Activated naive CD8-positive, alpha-beta T cell treated with anti-CD3 and anti-CD28 coated beads, Interleukin-2, amount 10 ng/mL, durations not matched to agents 7 days and 5 days (primary cell): ENCODE results near the gene PAX3. TPM values are rescaled to one million over a fixed set of nuclear protein-coding genes. Genes with fewer than 3 reads are reported as not detected.

Experiments used
- ATAC-seq: fragments of 150-1000 bp; cut with Tn5 transposase; one replicate; pipeline ENCODE4 v1.10.0; 2021; ENCODE audit warnings: low read depth, moderate library complexity
- POLR2A ChIA-PET: fragments of 350-600 bp; sonication (Branson Sonifier 250); formaldehyde crosslinking; loops from one replicate; lab custom pipeline; 2021; ENCODE audit warnings: antibody characterized with exemption; lab: Charles Lee
- DNase-seq: peaks from one replicate; pipeline ENCODE4 v3.0.0; 2021
- H3K27ac Mint-ChIP-seq: one replicate; pipeline ENCODE4 v1.8.0; 2022; ENCODE audit warnings: mild to moderate bottlenecking, mixed read lengths
- H3K27me3 Mint-ChIP-seq: one replicate; pipeline ENCODE4 v1.8.0; 2022; ENCODE audit warnings: mild to moderate bottlenecking, moderate library complexity, mixed read lengths
- H3K36me3 Mint-ChIP-seq: one replicate; pipeline ENCODE4 v1.8.0; 2021; ENCODE audit warnings: mild to moderate bottlenecking, mixed read lengths
- H3K4me1 Mint-ChIP-seq: one replicate; pipeline ENCODE4 v1.8.0; 2021; ENCODE audit warnings: mixed read lengths
- H3K4me3 Mint-ChIP-seq: one replicate; pipeline ENCODE4 v1.8.0; 2022; ENCODE audit warnings: mild to moderate bottlenecking, moderate library complexity, mixed read lengths
- H3K9me3 Mint-ChIP-seq: one replicate; pipeline ENCODE4 v1.8.0; 2021; ENCODE audit warnings: mixed read lengths
- total RNA-seq, 2 experiments: library from RNA; stranded (reverse); gene quantifications; one replicate each; pipeline ENCODE4 v1.2.3, GENCODE V29; 2021

Gene PAX3
- total RNA-seq, 2 experiments from 2014 or later = not detected

GRCh38 chr2:222288590-222289277 is 10.1 kb downstream of the PAX3 start:
- Mint-ChIP-seq H3K27ac (no peak overlapping the region), H3K4me1 (peaks cover 3% of the 10 kb centered on the region), H3K4me3 (no peak overlapping the region), H3K9me3 (peaks cover 6% of the 10 kb centered on the region), H3K36me3 (no peaks in the 10 kb centered on the region), H3K27me3 (peaks cover 69% of the 10 kb centered on the region)
- ATAC-seq = no peak
- POLR2A ChIA-PET = no interaction called here
- DNase-seq = no peak

GRCh38 chr2:222287862-222288479 is 10.8 kb downstream of the PAX3 start:
- H3K36me3 Mint-ChIP-seq = no peaks in the 10 kb centered on the region
- peaks cover 6% of the 10 kb centered on the region for H3K9me3 Mint-ChIP-seq
- H3K27ac Mint-ChIP-seq = no peak overlapping the region
- ATAC-seq (no peak), DNase-seq (no peak)
- H3K27me3 Mint-ChIP-seq = peaks cover 62% of the 10 kb centered on the region
- H3K4me3 Mint-ChIP-seq = no peak overlapping the region
- POLR2A ChIA-PET = no interaction called here
- H3K4me1 Mint-ChIP-seq = peaks cover 3% of the 10 kb centered on the region

DNA sequence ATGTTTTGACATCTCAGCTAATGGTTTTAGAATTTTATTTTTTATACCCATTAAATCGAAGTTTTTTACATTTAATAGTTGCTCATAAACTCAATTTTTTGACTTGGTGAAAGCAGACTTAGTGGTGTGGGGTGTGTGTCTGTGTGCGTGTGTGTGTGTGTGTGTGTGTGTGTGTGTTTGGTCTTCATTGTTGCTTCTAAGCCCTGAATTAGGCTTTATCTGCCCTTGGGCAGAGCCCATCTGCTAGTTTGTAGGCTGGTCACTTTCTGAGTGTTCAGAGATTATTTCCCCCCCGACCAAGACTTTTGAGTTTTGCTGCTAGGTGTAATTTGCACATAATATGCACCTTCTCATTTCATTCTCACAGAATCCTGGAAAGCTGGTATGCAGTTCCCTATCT is 14.3 kb downstream of the PAX3 start:
- Mint-ChIP-seq H3K9me3 (no peaks in the 10 kb centered on the region), H3K4me3 (no peak overlapping the region), H3K36me3 (no peaks in the 10 kb centered on the region), H3K4me1 (no peaks in the 10 kb centered on the region), H3K27me3 (peaks cover 31% of the 10 kb centered on the region), H3K27ac (no peak overlapping the region)
- no peak for DNase-seq
- no peak for ATAC-seq
- POLR2A ChIA-PET = no interaction called here

DNA sequence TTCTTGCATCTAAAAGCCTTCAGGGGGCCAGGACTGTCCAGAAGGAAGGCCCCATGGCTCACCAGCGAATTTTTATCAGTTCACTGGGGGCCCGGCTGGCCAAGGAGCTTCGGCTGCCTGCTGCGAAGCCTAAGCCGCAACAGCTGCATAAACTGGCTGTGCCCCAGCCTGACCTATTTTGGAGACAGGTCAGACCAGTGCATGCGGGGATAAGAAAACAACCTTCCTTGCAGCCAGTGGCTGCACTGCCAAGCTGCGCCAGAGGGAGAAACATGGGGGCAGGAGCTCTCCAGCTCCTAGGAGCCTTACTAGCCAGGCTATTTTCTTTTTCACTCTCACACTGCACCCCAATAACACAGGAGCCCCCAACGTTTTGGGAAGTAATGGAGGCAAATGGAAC is 15.2 kb downstream of the PAX3 start:
- no peak overlapping the region for H3K27ac Mint-ChIP-seq
- H3K9me3 Mint-ChIP-seq = no peaks in the 10 kb centered on the region
- ATAC-seq = no peak
- H3K27me3 Mint-ChIP-seq = peaks cover 23% of the 10 kb centered on the region
- H3K4me1 Mint-ChIP-seq = no peaks in the 10 kb centered on the region
- no peak for DNase-seq
- H3K4me3 Mint-ChIP-seq = no peak overlapping the region
- POLR2A ChIA-PET = no interaction called here
- no peaks in the 10 kb centered on the region for H3K36me3 Mint-ChIP-seq

- peaks cover 4% of the 10 kb centered on the region for H3K27me3 Mint-ChIP-seq
- no peaks in the 10 kb centered on the region for H3K36me3 Mint-ChIP-seq
- no peak overlapping the region for H3K4me3 Mint-ChIP-seq
- H3K9me3 Mint-ChIP-seq = no peaks in the 10 kb centered on the region
- H3K27ac Mint-ChIP-seq = no peak overlapping the region
- ATAC-seq (no peak), DNase-seq (no peak)
- H3K4me1 Mint-ChIP-seq = no peaks in the 10 kb centered on the region
- POLR2A ChIA-PET = no interaction called here
Measured at GRCh38 chr2:222281506-222281905, 17.3 kb downstream of the PAX3 start.

DNA sequence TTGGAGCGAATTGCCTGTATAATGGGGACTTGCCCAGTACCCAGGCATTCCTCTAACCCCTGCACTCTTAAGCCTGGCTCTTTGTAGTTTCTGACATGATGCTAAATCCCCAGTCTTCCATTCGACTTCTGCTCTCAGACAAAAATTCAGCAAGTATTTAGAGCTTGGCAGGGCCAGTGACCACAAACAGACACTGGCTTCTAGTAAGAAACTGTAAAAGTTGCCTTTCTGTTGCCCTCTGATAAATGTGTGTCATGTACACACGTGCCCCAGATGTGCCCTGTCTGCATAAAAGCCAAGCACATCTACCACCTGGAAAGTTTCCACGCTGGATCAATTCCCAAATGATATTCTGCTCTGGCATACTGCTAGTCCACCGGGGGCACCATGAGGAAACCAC is 18.0 kb downstream of the PAX3 start:
- Mint-ChIP-seq H3K4me3 (no peak overlapping the region), H3K9me3 (no peaks in the 10 kb centered on the region), H3K27me3 (peaks cover 2% of the 10 kb centered on the region), H3K4me1 (no peaks in the 10 kb centered on the region), H3K36me3 (no peaks in the 10 kb centered on the region), H3K27ac (no peak overlapping the region)
- ATAC-seq (no peak), DNase-seq (no peak)
- POLR2A ChIA-PET = no interaction called here

DNA sequence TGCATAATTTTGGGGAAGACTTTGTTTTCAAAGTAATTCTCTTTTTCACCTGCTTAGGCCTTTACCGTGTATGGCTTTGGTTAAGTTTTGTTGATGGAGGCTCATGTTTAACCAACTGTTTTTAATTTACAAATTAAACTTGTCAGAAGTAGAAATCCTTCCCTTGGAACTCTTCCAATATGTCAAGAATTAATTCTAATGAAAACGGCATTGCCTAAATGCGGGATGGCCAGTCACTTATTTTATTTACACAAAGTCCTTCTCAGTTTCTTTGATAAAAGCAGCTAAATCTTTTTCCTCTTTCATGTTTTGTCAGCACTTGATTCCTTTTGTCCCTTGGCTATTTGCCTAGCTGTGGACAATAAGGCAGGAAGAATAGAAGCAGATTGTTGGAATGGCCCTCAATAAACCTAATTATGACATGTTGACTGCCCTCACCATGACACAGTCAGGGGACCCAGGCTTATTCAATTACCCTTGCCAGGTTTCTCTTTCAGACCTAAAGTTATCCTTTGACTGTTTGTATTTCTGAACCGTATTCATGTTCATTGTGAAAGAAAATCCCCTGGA is 26.3 kb downstream of the PAX3 start:
- Mint-ChIP-seq H3K4me1 (no peaks in the 10 kb centered on the region), H3K27me3 (no peaks in the 10 kb centered on the region), H3K27ac (no peak overlapping the region), H3K9me3 (no peaks in the 10 kb centered on the region), H3K36me3 (no peaks in the 10 kb centered on the region), H3K4me3 (no peak overlapping the region)
- ATAC-seq (no peak), DNase-seq (no peak)
- POLR2A ChIA-PET = no interaction called here

DNA sequence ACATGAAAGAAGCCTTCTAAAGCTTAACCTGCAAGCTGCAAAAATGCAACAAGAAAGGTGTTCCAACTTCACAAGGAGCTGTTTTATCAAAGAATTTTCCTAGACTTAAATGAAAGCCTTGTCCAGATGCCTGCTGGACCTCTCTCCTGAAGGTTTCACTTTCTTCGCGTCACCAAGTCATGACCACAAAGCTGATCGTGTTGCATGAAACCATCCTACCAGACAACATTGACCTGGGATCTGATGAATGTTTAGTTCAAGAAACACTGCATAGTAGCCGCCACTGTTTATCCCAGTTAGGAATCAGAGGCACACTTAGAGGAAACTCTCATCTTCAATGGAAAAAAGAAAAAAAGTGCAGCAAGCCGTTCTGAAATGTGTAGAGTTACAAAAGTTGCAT is 26.9 kb downstream of the PAX3 start:
- Mint-ChIP-seq H3K36me3 (no peaks in the 10 kb centered on the region), H3K9me3 (no peaks in the 10 kb centered on the region), H3K4me3 (no peak overlapping the region), H3K27me3 (no peaks in the 10 kb centered on the region), H3K27ac (no peak overlapping the region), H3K4me1 (no peaks in the 10 kb centered on the region)
- ATAC-seq = no peak
- no peak for DNase-seq
- POLR2A ChIA-PET = no interaction called here

DNA sequence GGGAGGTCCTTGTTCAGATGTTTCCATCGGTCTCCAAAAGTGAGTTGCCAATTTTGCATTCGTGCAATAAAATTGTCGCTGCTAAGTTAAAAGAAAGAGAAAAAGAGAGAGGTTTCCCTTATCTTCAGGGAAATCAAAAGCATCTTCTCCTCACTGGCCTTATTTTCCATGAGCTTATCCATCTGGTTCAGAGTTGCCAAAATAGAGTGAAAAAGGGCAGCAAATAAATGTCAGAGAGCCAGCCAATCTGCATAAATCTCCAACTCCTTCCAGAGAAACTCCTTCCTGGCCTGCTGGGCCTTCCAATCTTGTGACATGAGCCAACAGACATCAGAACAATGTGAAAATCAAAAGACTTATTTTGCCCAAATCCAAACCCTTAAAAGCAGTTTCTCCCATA is 28.4 kb downstream of the PAX3 start:
- DNase-seq = no peak
- Mint-ChIP-seq H3K27me3 (no peaks in the 10 kb centered on the region), H3K27ac (no peak overlapping the region), H3K4me1 (no peaks in the 10 kb centered on the region), H3K9me3 (no peaks in the 10 kb centered on the region), H3K36me3 (no peaks in the 10 kb centered on the region), H3K4me3 (no peak overlapping the region)
- POLR2A ChIA-PET = no interaction called here
- ATAC-seq = no peak

- POLR2A ChIA-PET = no interaction called here
- Mint-ChIP-seq H3K36me3 (no peaks in the 10 kb centered on the region), H3K9me3 (peaks cover 2% of the 10 kb centered on the region), H3K27me3 (no peaks in the 10 kb centered on the region), H3K4me1 (no peaks in the 10 kb centered on the region), H3K27ac (no peak overlapping the region), H3K4me3 (no peak overlapping the region)
- no peak for DNase-seq
- no peak for ATAC-seq
Measured at GRCh38 chr2:222269132-222269531, 29.7 kb downstream of the PAX3 start.

GRCh38 chr2:222268311-222268990 is 30.3 kb downstream of the PAX3 start:
- H3K36me3 Mint-ChIP-seq = no peaks in the 10 kb centered on the region
- H3K27me3 Mint-ChIP-seq = no peaks in the 10 kb centered on the region
- ATAC-seq (no peak), DNase-seq (no peak)
- H3K4me1 Mint-ChIP-seq = no peaks in the 10 kb centered on the region
- H3K9me3 Mint-ChIP-seq = peaks cover 2% of the 10 kb centered on the region
- POLR2A ChIA-PET = no interaction called here
- H3K27ac Mint-ChIP-seq = no peak overlapping the region
- no peak overlapping the region for H3K4me3 Mint-ChIP-seq

DNA sequence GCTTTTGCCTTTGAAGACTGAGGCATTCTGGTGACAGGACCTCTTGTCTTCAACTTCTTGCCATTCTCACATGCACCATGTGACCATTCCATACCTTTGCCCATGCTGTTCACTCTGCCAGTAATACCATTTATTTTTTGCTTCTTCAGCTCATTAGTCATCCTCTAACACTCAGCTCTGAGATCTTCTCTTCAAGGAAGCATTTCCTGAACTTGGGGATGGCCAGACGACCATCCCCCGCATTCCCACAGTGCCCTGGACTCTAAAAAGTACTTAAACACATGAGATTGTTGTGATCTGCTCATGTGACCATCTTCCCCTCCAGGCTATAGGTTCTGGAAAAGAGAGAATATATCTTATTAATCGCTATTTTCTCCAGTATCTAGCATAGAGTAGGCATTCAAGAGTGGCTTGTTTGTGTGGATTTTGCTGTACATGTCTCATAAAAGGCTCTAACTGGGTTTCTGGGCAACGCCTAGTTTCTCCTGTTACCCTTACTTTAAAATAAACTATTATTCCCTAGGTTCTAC is 33.9 kb downstream of the PAX3 start:
- H3K9me3 Mint-ChIP-seq = peaks cover 2% of the 10 kb centered on the region

GRCh38 chr2:222261504-222261903 is 37.3 kb downstream of the PAX3 start:
- H3K9me3 Mint-ChIP-seq = peaks cover 2% of the 10 kb centered on the region

More for the DNA sequence above, 33.9 kb downstream of the PAX3 start:
- H3K27me3 Mint-ChIP-seq = no peaks in the 10 kb centered on the region
- no peak overlapping the region for H3K4me3 Mint-ChIP-seq
- H3K4me1 Mint-ChIP-seq = no peaks in the 10 kb centered on the region
- no peaks in the 10 kb centered on the region for H3K36me3 Mint-ChIP-seq
- DNase-seq (no peak), ATAC-seq (no peak)
- POLR2A ChIA-PET = no interaction called here
- no peak overlapping the region for H3K27ac Mint-ChIP-seq

More at GRCh38 chr2:222261504-222261903, 37.3 kb downstream of the PAX3 start:
- no peaks in the 10 kb centered on the region for H3K36me3 Mint-ChIP-seq
- peaks cover 2% of the 10 kb centered on the region for H3K27me3 Mint-ChIP-seq
- POLR2A ChIA-PET = no interaction called here
- H3K4me1 Mint-ChIP-seq = no peaks in the 10 kb centered on the region
- no peak overlapping the region for H3K27ac Mint-ChIP-seq
- no peak overlapping the region for H3K4me3 Mint-ChIP-seq
- ATAC-seq (no peak), DNase-seq (no peak)
